GM19035 (cell line): Measurements from ENCODE around the gene RITA1.
"Not testable (repeated sequence)": the region's sequence is repeated elsewhere in the genome, so short reads cannot be mapped to it uniquely, and the experiment has no call there.

ENCODE experiments used
- ATAC-seq: cut with Tn5 transposase; IDR thresholded peaks from one replicate; pipeline ENCODE4 v1.9.1; 2021; ENCODE audit not compliant: unreplicated experiment

RITA1 gene

GRCh38 chr12:113201187-113202177 is 16.0 kb downstream of the RITA1 start:
- no peak for ATAC-seq

GRCh38 chr12:113202300-113203075 is 17.0 kb downstream of the RITA1 start:
- ATAC-seq, result no peak

DNA sequence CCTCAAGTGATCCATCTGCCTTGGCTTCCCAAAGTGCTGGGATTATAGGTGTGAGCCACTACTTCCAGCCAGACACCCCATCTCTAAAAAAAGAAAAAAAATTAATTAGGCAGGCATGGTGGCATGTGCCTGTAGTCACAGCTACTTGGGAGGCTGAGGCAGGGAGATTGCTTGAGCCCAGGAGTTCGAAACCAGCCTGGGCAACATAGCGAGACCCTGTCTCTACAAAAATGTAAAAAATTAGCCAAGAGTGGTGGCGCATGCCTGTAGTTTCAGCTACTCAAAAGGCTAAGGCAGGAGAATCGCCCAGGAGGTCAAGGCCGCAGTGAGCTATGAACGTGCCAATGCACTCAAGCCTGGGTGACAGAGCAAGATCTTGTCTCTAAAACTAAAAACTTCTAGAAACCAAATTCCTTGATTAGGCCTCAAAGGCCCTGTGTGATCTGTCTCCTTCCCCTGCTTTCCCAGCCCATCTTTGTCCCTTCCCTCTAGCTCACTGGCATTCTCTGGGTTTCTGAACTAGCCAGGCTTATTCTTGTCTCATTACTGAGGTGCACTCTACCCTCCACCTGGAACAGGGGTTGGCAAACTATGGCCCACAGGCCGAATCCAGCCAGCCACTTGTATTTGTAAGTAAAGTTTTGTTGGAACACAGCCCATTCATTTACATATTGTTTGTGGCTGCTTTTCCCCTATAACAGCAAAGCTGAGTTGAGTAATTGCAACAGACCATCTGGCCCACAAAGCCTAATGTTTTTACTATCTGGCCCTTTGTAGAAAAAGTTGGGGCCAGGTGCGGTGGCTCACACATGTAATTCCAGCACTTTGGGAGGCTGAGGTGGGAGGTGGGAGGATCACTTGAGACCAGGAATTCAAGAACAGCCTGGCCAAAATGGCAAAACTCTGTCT is 18.6 kb downstream of the RITA1 start:
- ATAC-seq, result no peak

DNA sequence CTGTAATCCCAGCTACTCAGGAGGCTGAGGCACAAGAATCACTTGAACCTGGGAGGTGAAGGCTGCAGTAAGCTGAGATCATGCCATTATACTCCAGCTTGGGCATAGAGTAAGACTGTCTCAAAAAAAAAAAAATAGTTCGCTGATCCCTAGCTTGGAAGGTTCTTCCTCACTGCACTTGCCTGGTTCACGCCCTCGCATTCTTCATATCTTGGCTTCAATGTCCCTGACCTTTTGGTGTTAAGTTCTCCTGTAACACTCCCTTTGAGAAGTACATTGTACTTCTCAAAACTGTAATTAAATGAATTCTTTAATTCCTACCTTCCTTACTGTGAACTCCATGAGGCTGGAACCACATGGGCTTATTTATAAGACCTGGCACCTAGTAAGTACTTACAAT is 19.3 kb downstream of the RITA1 start:
- no peak for ATAC-seq

- ATAC-seq, result not testable (repeated sequence)
Measured at GRCh38 chr12:113206802-113207201, 21.3 kb downstream of the RITA1 start.

- ATAC-seq, result peak; percentile 8
Measured at GRCh38 chr12:113207613-113208040, 22.1 kb downstream of the RITA1 start.

GRCh38 chr12:113208041-113208934 is 22.8 kb downstream of the RITA1 start:
- peak; percentile 85 for ATAC-seq

GRCh38 chr12:113211160-113211559 is 25.6 kb downstream of the RITA1 start:
- no peak for ATAC-seq

DNA sequence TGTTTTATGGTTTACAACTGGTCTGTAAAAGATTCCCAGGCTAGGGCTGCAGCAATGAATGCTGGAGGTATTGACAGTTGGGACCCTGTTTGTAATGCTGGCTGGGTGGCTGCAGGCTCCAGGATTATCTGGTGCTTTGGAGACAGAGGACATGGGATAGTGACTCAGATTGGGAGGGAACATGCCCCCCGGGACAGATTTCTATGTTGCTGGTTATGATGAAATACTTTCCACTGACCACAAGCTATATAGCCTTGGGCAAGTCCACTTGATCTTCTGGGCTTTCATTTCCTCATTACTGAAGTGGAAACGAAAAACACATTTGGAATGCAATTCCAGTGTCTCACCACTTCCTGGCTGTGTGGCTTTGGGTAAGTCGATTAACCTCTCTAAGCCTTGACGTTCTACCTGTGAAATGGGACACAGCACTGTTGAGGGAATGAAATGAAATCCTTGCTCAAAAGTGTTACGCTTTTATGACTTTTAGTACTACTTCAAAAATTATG is 29.4 kb downstream of the RITA1 start:
- ATAC-seq, result peak; percentile 56

DNA sequence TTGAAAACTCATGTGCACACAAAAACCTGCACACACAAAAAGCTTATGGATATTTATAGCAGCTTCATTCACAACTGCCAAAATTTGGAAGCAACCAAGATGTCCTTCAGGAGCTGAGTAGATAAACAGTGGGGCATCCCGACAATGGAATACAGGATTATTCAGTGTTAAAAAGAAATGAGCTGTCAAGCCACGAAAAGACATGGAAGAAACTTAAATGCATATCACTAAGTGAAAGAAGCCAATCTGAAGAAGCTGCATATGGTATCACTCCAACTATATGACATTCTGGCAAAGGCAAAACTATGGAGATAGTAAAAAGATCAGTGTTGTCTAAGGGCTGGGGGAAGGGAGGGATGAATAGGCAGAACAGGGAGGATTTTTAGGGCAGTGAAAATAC is 30.5 kb downstream of the RITA1 start:
- no peak for ATAC-seq

DNA sequence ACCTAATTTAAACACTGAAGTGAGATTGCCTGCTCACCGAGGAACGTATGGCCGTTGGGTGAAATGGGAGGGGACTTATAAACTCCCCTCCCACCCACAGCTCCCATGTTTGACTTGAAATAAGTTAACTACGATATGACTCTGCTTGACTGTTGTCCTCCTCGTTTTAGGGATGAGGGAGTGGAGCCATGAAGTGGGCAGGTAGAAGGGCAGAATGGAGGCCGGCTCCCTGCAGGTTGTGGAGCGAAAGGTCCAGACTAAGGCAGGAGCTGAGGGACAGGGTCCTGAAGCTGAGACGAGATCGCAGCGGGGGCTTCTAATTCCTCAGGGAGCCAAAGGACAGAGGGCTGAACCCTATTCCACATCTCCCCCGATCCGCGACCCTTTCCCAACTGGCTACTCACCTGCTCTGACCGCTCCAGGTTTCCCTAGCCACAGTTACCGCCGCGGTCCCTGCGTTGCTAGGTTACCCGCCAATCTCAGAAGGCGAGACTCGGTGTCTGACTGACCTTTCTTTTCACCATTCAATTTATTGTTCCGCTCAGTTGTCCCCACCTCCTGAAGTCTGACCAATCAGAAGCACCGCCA is 35.2 kb downstream of the RITA1 start:
- no peak for ATAC-seq

GRCh38 chr12:113221181-113221996 is 35.9 kb downstream of the RITA1 start, which contains the start of gene TPCN1:
Gene TPCN1, plus strand, starts transcription at chr12:113221464. Its CDS starts 5,389 bp downstream, at chr12:113226853.
- ATAC-seq, result peak; percentile 83

GRCh38 chr12:113221997-113222729 is 36.6 kb downstream of the RITA1 start:
- ATAC-seq, result no peak

- ATAC-seq, result no peak
Measured at GRCh38 chr12:113222730-113223531, 37.4 kb downstream of the RITA1 start.

GRCh38 chr12:113224955-113225354 is 39.4 kb downstream of the RITA1 start:
- no peak for ATAC-seq

DNA sequence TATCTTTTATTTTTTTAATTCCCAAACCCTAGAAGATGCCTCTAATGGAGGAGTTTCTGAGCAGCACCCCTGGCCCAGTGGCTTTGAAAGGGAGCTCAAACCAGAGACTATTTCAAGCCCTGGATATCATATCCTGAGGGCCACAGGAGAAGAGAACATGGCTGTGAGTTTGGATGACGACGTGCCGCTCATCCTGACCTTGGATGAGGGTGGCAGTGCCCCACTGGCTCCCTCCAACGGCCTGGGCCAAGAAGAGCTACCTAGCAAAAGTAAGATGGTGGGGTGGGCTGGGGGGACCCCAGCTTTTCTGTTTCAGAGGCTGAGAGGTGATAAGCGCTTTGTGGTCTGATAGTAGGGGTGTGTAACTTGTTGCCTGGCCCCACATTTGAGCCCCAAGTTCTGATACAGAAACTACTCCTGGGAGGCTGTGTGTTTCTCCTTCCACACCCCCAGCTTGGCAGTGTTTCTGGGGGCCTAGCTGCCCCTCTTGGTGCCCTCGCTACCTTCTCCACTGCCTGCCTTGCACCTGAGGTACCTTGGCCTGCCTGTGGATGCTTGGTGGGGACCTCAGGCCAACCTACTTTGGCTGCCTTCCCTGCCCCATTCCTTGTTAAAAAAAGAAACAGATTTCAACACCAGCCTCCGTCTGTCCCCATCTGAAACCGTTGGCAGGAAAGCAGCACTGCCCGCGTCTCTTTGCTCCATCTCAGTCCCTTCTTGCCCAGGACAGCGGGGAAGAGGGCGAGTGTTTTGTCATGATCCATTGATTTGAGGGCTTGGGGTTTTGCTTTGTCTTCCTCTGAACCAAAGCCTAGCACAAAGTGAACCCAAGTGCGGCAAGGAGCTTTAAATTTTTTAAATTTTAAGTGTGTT is 41.4 kb downstream of the RITA1 start:
- ATAC-seq, result no peak
